HG03108 (cell line): ENCODE data around the gene CTNNBIP1.
A peak's percentile ranks its signal among the peaks of the same experiment; 100 is the strongest.

Experiments used
- ATAC-seq: cut with Tn5 transposase; IDR thresholded peaks from one replicate; pipeline ENCODE4 v1.9.1; 2021; ENCODE audit warnings: moderate library complexity; ENCODE audit not compliant: unreplicated experiment

CTNNBIP1 gene

GRCh38 chr1:9835758-9836631 lies 74.1 kb downstream of the CTNNBIP1 start:
- no peak for ATAC-seq

- no peak for ATAC-seq
Measured at GRCh38 chr1:9835404-9835757, 74.7 kb downstream of the CTNNBIP1 start.

GRCh38 chr1:9833632-9834031 lies 76.4 kb downstream of the CTNNBIP1 start:
- ATAC-seq = no peak

- ATAC-seq = no peak
Measured at GRCh38 chr1:9827558-9828185, 82.4 kb downstream of the CTNNBIP1 start.

- no peak for ATAC-seq
Measured at GRCh38 chr1:9826616-9827015, 83.5 kb downstream of the CTNNBIP1 start.

- ATAC-seq = no peak
Measured at GRCh38 chr1:9826087-9826486, 84.0 kb downstream of the CTNNBIP1 start.

GRCh38 chr1:9825093-9826074 lies 84.7 kb downstream of the CTNNBIP1 start:
- ATAC-seq = peak; percentile 31

GRCh38 chr1:9824702-9825089 lies 85.4 kb downstream of the CTNNBIP1 start:
- ATAC-seq = no peak

GRCh38 chr1:9823943-9824701 lies 85.9 kb downstream of the CTNNBIP1 start, which contains the start of gene CLSTN1:
Gene CLSTN1 (minus strand): TSS chr1:9823965. CDS start chr1:9823733, 232 bp downstream.
- ATAC-seq = no peak

GRCh38 chr1:9823693-9823942 lies 86.5 kb downstream of the CTNNBIP1 start:
- no peak for ATAC-seq

- no peak for ATAC-seq
Measured at GRCh38 chr1:9822897-9823692, 87.0 kb downstream of the CTNNBIP1 start.

- ATAC-seq = no peak
Measured at GRCh38 chr1:9822490-9822889, 87.6 kb downstream of the CTNNBIP1 start.

GRCh38 chr1:9821710-9822109 lies 88.4 kb downstream of the CTNNBIP1 start:
- no peak for ATAC-seq

- ATAC-seq = no peak
Measured at GRCh38 chr1:9820521-9820920, 89.5 kb downstream of the CTNNBIP1 start.

- ATAC-seq = no peak
Measured at GRCh38 chr1:9817734-9818133, 92.3 kb downstream of the CTNNBIP1 start.

GRCh38 chr1:9816199-9816598 lies 93.9 kb downstream of the CTNNBIP1 start:
- no peak for ATAC-seq

GRCh38 chr1:9815150-9815549 lies 94.9 kb downstream of the CTNNBIP1 start:
- ATAC-seq = no peak

GRCh38 chr1:9814619-9815018 lies 95.5 kb downstream of the CTNNBIP1 start:
- no peak for ATAC-seq

- no peak for ATAC-seq
Measured at GRCh38 chr1:9811239-9811966, 98.7 kb downstream of the CTNNBIP1 start.
